ENCODE data around the gene KCNN3.

The KCNN3 gene

DNA sequence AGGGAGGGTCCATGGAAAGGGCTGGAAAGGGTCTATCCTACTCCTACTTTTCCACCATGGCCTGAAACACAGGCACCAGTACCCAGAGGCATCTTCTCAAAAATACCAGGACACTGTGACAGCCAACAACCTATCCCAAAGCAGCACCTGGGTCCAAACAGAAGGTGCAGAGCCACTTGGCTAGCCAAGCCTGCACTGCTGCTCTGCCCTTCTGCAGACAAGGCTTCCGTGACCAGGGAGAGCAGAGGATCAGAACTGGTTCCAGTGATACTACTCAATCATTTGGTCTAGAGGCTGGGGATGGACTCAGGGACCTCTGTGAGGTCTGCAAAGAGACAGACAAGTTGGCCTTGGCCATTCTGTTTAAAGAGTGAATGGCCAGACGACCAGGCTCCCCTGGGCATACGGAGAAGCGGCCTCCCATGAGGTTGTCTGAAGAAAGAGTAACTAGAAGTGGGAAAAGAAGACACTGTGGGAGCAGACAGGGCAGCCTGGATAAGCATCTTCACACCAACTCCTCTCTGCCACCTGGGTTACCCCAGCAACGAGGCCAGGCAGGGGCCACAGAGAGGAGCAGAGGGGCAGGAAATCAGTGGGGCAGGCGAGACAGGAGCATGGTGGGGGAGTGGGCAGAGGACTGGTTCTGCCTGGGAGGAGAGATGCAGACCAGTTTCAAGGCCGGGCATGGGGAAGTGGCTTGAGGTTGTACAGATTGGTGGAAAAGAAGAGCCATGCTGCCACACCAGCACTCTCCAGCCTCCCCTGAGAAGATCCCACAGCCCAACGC lies 5.7 kb downstream of the KCNN3 start:
- no peak for DNase-seq
- in situ Hi-C loops (cut with MboI; ENCODE audit: low pct_unique_long_range_greater_than_20kb, low sequenced_read_pairs) = no loop called here

DNA sequence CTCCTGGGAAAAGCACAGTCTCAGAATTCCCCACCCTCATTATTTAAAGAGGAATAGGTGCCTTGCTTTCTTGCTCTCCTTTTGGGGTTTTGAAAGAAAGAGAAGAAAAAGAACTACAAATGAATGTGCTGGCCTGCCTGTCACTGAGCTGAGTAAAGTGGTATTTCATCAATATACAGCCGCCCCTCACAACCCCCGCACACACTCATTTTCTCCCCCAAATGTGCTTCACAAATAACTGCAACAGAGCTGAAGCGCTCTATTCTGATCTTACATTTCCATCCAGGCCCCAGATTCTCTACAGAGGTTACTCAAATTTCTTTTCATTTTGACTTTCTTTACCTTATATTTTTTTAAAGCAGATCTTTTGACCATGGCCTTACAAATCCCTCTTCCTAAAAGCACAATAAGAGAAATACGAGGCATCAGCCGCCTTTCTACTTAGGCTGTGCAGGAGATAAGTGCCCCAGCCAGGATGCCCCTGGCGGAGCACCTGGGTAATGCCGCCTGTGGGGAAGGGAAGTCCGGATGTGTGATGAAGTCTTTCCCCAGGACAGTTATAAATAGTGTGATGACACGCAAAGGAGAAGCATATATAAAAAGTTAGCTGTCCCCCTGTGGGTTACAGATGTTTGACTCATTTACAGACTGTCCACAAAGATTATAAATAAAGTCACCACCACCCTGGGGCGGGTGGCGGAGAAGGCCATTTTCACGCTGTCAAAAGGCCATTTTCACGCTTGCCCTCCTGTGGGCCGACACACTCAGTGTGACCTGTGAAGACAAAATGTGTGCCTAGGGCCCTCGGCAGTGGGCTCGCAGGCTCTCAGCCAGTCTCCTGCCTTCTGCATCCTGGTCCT lies 6.5 kb downstream of the KCNN3 start:
- DNase-seq = peak; percentile 85
- in situ Hi-C loops (cut with MboI; ENCODE audit: low pct_unique_long_range_greater_than_20kb, low sequenced_read_pairs) = no loop called here

DNA sequence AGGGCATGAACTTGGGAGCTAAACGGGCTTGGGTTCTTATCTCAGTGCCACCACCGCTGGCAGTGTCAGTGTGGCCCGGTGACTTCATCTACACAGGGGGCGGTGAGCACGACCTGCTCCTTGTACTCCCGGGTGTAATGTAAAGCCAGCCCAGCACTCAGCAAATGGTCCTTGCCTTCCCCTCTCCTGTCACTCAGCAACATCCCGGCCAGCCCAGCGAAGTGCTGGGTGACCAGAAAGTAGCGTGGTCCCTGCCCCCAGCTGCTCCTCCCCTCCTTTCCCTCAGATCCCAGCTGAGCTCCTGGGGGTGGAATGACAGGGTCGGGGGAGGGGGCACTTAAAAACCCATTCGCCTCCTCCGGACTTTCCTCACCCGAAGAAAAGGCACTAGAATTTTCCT lies 7.2 kb downstream of the KCNN3 start:
- no peak for DNase-seq

DNA sequence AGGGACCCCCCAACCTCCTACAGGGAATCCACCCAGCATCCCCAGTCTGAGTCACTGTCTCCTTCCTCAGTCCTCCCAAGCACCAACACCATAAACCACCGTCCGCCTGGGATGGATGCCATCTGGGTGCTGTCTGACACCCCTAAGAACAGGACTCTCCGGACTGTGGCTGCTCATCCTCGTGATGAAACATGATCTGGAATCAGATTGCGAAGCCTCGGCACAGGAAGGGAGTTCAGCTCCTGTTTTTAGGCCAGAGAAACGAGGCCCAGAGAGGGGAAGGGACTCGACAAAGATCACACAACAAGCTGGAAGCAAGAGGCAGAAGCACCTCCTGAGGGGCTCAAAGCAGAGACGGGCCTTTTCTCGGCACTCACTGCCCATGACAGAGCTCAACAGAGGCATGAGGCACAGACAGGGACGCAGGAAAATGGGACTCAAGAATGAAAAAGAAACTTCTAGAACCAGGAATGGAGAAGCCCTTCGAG lies 8.4 kb downstream of the KCNN3 start:
- DNase-seq = no peak
- in situ Hi-C loops (cut with MboI; ENCODE audit: low pct_unique_long_range_greater_than_20kb, low sequenced_read_pairs) = no loop called here

More for the DNA sequence above, 7.2 kb downstream of the KCNN3 start:
- in situ Hi-C loops (cut with MboI; ENCODE audit: low pct_unique_long_range_greater_than_20kb, low sequenced_read_pairs) = no loop called here

DNA sequence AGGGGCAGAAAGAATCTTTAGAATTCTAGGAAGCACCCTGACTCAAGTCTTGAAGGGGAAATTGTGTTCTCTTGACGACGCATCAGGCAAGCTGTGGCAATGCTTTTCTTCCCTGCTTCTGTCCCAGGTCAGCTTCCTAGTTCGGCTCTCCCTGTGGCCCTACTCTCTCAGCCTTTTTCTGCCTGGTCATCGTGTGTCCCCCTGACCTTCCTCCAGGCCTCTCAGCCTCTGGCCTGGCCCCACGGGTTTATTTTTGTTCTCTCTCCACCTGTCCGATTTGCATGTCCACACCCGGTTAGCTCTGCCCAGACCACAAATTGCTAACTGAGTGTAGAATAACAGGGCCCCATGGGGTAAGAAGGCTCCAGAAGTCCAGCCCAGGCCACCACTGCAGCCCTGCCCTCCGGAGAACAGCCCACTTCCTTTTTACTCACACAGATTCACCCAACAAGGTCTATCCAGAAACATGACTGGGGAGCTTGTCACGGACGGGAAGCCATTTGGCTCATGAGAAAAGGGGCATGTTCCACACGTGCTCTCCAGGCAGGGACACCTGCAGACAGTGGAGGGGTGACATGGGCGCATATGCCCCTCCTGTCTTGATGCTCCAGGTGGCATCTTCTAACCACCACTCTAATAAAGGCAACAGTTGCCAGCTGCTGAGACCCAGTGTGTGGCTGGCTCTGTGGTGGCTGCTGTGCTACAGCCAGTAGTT lies 9.8 kb downstream of the KCNN3 start:
- in situ Hi-C loops (cut with MboI; ENCODE audit: low pct_unique_long_range_greater_than_20kb, low sequenced_read_pairs) = no loop called here
- DNase-seq = peak; percentile 45

DNA sequence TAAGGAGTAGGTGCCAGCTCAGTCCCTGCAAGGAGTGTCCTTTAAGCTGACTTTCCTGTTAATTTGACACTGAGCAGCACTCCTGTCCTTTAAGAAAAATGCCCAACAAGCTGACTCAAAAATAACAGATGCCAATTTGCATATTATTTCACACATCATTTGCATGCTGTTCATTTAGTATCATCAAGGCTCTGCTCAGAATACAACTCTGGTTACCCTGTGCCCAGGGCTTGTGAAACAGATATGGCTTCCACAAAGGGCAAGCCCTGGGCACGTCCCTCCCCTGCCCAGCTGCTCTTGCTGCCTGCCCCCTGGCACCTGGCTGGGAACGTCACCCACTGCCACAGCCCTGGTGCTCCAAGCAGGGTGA lies 10.3 kb downstream of the KCNN3 start:
- in situ Hi-C loops (cut with MboI; ENCODE audit: low pct_unique_long_range_greater_than_20kb, low sequenced_read_pairs) = no loop called here
- DNase-seq = no peak

DNA sequence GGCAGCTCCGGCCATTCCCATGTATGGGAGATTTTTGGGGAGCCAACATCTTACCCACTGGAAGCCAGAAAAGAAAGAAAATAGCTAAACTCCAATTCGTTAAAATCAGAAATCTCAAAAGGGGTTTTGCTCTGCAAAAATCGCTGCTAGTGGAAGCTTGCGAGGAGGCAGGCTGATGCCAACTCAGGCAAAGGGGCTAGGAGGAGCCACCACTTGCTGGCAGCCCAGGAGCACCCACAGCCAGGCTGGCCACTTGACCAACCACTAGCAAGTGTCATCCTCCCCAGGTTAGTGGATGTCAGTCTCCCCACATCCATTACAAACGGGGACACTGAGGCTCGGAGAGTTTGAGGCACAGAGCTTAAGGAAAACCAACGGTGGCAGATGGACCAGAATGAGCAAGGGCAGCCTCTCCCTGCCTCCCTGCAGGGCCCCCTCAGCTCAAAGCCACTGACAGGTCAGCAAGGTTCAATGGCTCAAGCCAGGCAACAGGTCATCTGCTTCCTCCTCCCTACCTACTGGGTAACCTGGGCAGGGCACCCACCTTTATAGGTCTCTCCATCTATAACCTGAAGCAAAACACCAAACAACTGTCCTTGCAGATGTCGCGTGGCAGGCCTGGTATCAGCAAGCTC lies 10.8 kb downstream of the KCNN3 start:
- in situ Hi-C loops (cut with MboI; ENCODE audit: low pct_unique_long_range_greater_than_20kb, low sequenced_read_pairs) = no loop called here
- DNase-seq = no peak

DNA sequence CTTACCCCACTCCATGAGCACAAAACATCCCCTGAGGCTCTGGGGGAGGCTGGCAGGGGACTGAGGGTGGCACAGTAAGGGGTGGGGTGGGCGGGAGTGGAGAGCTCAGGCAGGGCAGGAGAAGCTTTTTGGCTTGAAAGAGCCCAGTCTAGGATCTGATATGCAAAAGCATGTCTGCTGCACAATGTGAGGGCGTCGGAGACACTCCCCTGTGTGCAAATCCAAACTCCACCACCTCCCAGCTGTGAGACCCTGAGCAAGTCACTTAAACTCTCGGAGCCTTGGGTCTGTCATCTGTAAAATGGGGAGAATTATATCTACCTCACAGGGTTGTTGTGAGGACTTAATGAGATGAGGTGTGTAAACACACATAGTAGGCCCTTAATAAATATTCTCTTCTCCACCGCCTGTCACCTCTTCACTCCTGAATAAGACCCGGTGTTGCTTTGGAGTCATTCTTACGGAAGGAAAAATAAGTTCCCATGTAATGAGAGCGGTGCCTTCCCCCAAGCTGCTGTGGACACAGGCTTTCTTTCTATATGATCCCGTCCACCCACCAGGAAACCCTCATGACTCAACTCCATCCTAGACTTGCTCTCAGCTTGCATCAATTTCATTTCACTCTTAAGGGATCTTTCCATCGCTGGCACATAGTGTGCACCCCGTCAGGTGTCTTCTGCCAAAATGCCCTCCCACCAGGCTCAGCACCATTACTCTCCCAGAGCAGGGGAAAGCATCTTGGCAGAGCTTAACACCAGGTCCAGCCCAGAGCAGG lies 12.5 kb downstream of the KCNN3 start:
- no peak for DNase-seq
- in situ Hi-C loops (cut with MboI; ENCODE audit: low pct_unique_long_range_greater_than_20kb, low sequenced_read_pairs) = no loop called here

DNA sequence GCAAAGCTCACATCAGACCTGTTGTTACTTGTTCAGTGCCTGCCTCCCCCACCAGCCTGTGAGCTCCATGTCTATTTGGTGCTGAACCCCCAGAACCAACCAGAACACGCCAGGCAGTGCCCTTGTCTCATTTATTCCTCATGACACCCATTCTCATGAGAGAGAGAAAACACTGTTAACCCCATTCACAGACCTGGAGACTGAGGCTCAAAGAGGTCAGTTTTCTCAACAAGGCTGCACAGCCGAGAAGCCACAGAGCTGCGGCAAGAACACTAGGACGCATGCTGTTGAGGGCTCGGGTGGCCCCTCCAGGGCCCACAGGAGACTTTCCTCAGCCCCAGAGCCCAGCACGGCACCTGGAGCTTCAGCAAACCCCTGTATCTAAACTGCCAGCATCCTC lies 13.1 kb downstream of the KCNN3 start:
- no peak for DNase-seq
- in situ Hi-C loops (cut with MboI; ENCODE audit: low pct_unique_long_range_greater_than_20kb, low sequenced_read_pairs) = no loop called here

DNA sequence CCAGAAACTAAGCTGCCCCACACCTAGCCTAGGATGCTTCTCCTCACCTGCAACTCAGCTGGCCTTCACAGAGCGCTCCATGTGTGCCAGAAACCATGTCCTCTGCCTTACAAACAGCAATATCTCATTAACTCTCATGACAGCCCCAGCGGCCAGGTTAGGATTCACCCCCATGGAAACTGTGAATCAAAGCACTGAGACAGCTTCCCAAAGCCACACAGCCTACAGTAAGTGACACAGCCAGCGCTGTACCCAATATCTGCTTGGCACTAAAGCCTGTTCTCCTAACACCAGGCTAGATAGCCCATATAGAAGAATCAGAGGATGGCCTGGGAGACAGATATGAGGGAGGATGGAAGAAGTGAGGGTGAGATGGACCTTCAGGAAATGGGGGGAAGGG lies 13.5 kb downstream of the KCNN3 start:
- in situ Hi-C loops (cut with MboI; ENCODE audit: low pct_unique_long_range_greater_than_20kb, low sequenced_read_pairs) = no loop called here
- no peak for DNase-seq

DNA sequence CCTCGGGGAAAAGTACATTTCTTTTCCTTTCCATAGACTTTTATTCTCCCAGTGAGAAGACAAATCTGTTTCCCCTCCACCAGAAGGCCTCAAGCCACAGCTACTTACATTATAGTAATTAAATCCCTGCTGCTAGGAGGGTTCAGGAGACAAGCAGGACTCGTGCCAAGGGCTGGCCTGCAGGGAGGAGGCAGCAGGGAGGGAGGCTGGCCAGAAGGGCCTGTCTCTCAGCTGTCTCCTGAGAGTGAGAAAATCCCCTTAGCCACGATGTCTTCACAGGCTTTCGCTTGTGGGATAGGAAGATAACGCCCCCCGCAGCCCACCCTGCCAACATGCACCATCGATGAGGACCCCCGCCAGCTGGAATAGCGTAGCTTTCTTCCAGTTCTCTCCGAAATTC lies 14.0 kb downstream of the KCNN3 start:
- in situ Hi-C loops (cut with MboI; ENCODE audit: low pct_unique_long_range_greater_than_20kb, low sequenced_read_pairs) = no loop called here
- DNase-seq = no peak

DNA sequence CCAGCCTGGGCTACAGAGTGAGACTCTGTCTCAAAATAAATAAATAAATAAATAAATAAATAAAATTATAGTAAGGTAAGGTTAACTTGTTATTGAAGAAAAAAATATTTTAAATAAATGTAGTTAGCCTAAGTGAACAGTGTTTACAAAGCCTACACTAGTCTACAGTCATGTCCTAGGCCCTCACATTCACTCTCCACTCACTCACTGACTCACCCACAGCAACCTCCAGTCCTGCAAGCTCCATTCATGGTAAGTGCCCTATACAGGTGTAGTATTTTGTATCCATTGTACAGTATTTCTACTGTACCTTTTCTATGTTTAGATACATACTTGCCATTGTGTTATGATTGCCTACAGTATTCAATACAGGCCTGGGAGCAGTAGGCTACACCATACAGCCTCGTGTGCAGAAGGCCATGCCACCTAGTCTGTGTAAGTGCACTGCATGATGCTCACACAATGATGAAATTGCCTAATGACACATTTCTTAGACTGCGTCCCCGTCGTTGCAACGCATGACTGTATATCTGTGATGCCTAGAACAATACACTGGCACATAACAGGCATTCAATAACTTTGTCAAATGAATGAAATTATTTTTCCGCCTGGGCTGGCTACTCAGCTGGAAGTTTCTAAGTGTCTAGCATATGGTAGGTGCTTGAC lies 14.8 kb downstream of the KCNN3 start:
- in situ Hi-C loops (cut with MboI; ENCODE audit: low pct_unique_long_range_greater_than_20kb, low sequenced_read_pairs) = no loop called here
- no peak for DNase-seq

DNA sequence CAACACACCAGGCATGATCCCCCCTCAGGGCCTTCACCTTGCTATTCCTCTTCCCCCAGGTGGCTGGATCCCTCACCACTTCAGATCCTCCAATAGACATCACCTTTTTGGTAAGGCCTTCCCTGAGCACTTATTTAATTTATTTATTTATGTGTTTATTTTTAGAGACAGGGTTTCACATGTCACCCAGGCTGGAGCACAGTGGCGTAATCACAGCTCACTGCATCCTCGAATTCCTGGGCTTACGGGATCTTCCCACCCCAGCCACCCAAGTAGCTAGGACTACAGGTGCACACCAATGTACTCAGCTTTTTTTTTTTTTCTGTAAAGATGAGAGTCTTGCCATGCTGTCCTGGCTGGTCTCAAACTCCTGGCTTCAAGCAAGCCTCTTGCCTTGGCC lies 17.2 kb downstream of the KCNN3 start:
- in situ Hi-C loops (cut with MboI; ENCODE audit: low pct_unique_long_range_greater_than_20kb, low sequenced_read_pairs) = no loop called here
- DNase-seq = no peak

DNA sequence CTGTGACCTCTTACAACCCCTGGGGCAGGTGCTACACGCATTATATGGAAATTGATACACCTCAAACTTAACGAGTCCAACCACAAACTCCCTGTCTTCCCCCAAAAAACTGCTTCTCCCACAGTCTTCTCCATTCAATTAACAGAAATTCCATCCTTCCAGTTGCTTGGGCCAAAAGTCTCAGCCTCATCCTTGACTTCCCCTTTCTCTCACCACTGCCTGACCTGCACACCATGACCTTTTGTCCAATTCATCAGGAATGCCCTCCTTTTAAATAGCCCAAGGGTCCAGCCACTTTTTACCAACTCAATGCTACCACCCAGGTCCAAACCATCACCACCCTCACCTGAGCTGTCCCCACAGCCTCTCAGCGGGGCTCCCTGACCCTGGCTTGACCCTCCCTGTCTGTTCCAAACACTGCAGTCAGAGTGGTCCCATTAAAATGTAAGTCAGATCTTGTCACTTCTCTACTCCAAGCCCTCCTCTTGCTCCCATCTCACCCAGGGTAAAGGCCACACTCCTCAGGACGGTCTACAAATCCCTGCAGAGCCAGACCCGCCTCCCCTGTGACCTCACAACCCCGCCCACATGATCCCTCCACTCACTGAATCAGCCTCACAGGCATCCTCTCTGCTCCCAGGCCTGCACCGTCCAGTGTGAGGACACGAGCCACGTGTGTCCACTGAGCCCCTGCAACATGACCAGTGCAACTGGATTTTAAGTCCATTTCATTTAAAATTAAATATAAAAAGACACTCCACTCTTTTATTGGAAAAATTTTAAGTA lies 18.5 kb downstream of the KCNN3 start:
- in situ Hi-C loops (cut with MboI; ENCODE audit: low pct_unique_long_range_greater_than_20kb, low sequenced_read_pairs) = no loop called here
- DNase-seq = no peak

DNA sequence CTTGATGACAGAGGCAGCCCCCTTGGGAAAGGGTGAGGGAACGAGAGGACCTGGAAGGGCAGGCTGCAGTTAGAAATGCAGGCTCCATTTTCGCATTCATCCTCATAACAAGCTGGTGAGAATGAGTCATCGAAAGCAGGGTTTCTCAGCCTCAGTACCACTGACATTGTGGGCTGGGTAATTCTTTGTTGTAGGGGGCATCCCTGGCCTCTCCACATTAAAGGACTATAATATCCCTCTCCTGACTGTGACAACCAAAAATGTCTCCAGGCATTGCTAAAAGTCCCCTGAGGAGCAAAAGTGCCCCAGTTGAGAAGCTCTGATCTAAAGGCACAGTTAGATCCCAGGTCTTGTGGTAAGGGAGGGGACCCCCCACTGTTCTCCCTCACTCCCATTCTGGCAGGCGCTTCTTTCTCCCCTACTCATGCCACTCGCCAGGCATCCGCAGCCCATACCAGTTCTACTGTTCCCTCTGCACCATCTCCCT lies 20.4 kb downstream of the KCNN3 start:
- in situ Hi-C loops (cut with MboI; ENCODE audit: low pct_unique_long_range_greater_than_20kb, low sequenced_read_pairs) = no loop called here
- no peak for DNase-seq

DNA sequence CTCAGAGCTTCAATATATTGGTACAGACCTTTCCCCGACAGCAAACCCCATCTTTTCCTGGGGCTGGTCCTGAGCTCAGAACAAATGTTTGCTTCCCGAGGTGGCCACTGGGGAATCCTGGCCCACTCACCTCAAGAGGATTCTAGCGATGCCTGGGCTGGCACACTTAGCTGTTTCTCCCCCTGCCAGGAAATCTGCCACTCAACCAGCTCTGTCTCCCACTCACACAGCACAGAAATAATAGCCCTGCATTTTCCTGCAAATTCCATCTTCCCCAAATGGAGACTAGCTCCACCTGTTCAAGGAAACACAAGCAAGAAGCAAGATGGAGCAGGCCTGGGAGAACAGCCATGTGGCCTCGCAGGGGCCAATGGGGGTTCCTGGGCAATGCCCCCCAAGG lies 21.1 kb downstream of the KCNN3 start:
- no peak for DNase-seq
- in situ Hi-C loops (cut with MboI; ENCODE audit: low pct_unique_long_range_greater_than_20kb, low sequenced_read_pairs) = no loop called here

DNA sequence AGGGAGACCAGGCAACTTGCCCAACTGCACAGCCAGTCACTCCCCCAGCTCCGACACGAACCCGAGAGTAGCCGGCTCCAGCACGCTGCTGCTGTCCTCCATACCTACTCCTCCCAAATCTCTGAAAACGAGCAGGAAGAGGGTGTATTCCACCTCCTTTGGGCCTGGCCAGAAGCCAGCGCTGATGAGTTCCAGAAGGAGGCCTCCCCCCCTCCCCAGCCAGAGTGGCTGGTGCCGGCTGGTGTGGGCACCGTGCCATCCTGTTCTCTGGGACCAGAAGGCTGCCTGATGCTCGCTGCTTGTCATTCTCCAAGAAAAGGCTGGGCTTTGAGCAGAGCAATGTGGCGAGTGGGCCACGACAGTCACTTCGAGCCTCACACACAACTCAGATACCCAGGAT lies 22.2 kb downstream of the KCNN3 start:
- DNase-seq = no peak
- in situ Hi-C loops (cut with MboI; ENCODE audit: low pct_unique_long_range_greater_than_20kb, low sequenced_read_pairs) = no loop called here

Measured in KBM-7 (cell line).